OCI-LY1 (cell line): ENCODE data around the gene PFDN6.
A peak's percentile ranks its signal among the peaks of the same experiment; 100 is the strongest.

Experiments
- H2AFZ ChIP-seq: fragments of 200-600 bp; sonication (generic), shearing (Covaris generic); 2 replicates; pipeline ENCODE4 v1.6.0; 2014; ENCODE audit warnings: antibody characterized with exemption, mild to moderate bottlenecking, low read length
- H3F3A ChIP-seq: fragments of 200-600 bp; sonication (generic), shearing (Covaris generic); 2 replicates; pipeline ENCODE4 v1.6.0; 2014; ENCODE audit warnings: mild to moderate bottlenecking, antibody characterized with exemption, low read length, moderate library complexity; ENCODE audit not compliant: insufficient read depth
- H3K27ac ChIP-seq: fragments of 200-600 bp; sonication (generic); 2 replicates; pipeline ENCODE4 v1.5.1; 2014; ENCODE audit warnings: low read length, mixed run types, mild to moderate bottlenecking, low read depth; ENCODE audit not compliant: poor library complexity, severe bottlenecking
- H3K27me3 ChIP-seq: fragments of 200-600 bp; sonication (generic); 2 replicates; pipeline ENCODE4 v1.6.0; 2014; ENCODE audit warnings: antibody characterized with exemption, mild to moderate bottlenecking, low read length, moderate library complexity; ENCODE audit not compliant: insufficient read depth
- H3K36me3 ChIP-seq: fragments of 200-600 bp; sonication (generic); 2 replicates; pipeline ENCODE4 v1.6.1; 2014; ENCODE audit warnings: mild to moderate bottlenecking, antibody characterized with exemption, low read length, moderate library complexity, mixed read lengths; ENCODE audit not compliant: insufficient read depth
- H3K4me1 ChIP-seq: fragments of 200-600 bp; sonication (generic); 2 replicates; pipeline ENCODE4 v1.5.1; 2014; ENCODE audit warnings: mild to moderate bottlenecking, low read length, moderate library complexity; ENCODE audit not compliant: insufficient read depth, severe bottlenecking
- H3K4me2 ChIP-seq: fragments of 200-600 bp; sonication (generic), shearing (Covaris generic); 2 replicates; pipeline ENCODE4 v1.6.1; 2014; ENCODE audit warnings: low read length
- H3K4me3 ChIP-seq: fragments of 200-600 bp; sonication (generic); 2 replicates; pipeline ENCODE4 v1.5.1; 2014; ENCODE audit warnings: low read length, low read depth, mild to moderate bottlenecking, mixed read lengths; ENCODE audit not compliant: poor library complexity, severe bottlenecking
- H3K79me2 ChIP-seq: fragments of 200-600 bp; shearing (Covaris generic); 2 replicates; pipeline ENCODE4 v1.6.1; 2016; ENCODE audit warnings: mixed run types, low read length, mixed read lengths; ENCODE audit not compliant: insufficient read depth
- H3K9ac ChIP-seq: fragments of 200-600 bp; sonication (generic), shearing (Covaris generic); 2 replicates; pipeline ENCODE4 v1.6.1; 2014; ENCODE audit warnings: mild to moderate bottlenecking, low read length, mixed read lengths
- H3K9me2 ChIP-seq: fragments of 200-600 bp; sonication (generic), shearing (Covaris generic); 2 replicates; pipeline ENCODE4 v1.6.1; 2014; ENCODE audit warnings: low read depth, mild to moderate bottlenecking, low read length, mixed read lengths
- H3K9me3 ChIP-seq: fragments of 200-600 bp; shearing (Covaris generic); 2 replicates; pipeline ENCODE4 v1.6.1; 2014; ENCODE audit warnings: low read length, mixed read lengths
- H4K20me1 ChIP-seq: fragments of 200-600 bp; sonication (generic), shearing (Covaris generic); 2 replicates; pipeline ENCODE4 v1.6.0; 2016; ENCODE audit warnings: mild to moderate bottlenecking, low read length; ENCODE audit not compliant: insufficient read depth
- EZH2 ChIP-seq: fragments of 200-600 bp; sonication (generic), shearing (Covaris generic); IDR thresholded peaks from 2 replicates; pipeline ENCODE4 v1.8.0; 2017; ENCODE audit warnings: borderline replicate concordance, mixed run types, mild to moderate bottlenecking, antibody characterized with exemption, low read length, moderate library complexity, mixed read lengths
- TF ChIP-seq, protein P1 (sequence below): fragments of 200-600 bp; sonication (generic), shearing (Covaris generic); IDR thresholded peaks from 2 replicates; pipeline ENCODE4 v1.5.1; 2017; ENCODE audit warnings: mild to moderate bottlenecking, antibody characterized with exemption, low read length, moderate library complexity, mixed read lengths

Gene PFDN6

DNA sequence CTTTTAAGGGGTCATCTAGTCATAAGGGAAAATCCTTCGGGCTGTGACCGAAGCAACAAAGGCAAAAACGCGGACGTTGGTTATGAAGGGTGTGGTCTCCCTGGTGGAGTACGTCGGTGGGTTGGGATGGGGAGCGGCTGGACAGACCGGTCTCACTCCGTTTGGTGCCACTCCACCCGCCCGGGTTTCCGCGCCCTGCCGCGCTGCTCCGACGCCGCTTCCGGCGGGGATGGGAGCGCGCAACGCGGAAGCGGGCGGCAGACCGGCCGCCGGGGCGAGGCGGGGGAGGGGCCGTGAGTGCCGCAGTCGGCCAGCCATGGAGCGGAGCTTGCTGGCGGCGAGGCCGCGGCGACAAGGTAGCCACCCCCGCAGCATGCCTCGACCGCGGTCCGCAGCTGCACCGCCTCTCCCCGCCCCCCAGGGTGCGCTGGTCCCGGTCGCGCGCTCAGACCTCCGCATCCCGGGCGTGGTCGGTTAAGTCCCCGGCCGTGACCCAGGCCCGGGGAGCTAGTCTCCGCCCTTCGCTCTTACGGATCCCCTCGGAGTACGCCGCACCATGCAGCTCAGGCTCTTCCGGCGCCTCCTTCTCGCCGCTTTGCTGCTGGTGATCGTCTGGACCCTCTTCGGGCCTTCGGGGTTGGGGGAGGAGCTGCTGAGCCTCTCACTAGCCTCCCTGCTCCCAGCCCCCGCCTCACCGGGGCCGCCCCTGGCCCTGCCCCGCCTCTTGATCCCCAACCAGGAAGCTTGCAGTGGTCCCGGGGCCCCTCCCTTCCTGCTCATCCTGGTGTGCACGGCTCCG is 12.3 kb upstream of the PFDN6 start, which contains the start of gene B3GALT4:
Gene B3GALT4 (plus strand): TSS at position 260 of the 799 bp plus-strand sequence. CDS start 297 bp downstream, at position 557.
- Histone ChIP-seq H3K27me3 (no peaks in the 10 kb centered on the region), H3K4me3 (peak within 1 kb of the TSS; percentile 93), H2AFZ (no peak within 1 kb of the TSS), H3K27ac (peak within 1 kb of the TSS; percentile 87), H3K9me3 (no peaks in the 10 kb centered on the region), H3K79me2 (peaks cover 30% of the 10 kb centered on the region), H4K20me1 (no peaks in the 10 kb centered on the region), H3K9me2 (no peaks in the 10 kb centered on the region), H3K36me3 (peaks cover 78% of the 10 kb centered on the region), H3K4me1 (peaks cover 56% of the 10 kb centered on the region), H3K9ac (peak within 1 kb of the TSS; percentile 98), H3K4me2 (peak within 1 kb of the TSS; percentile 97), H3F3A (peaks cover 8% of the 10 kb centered on the region; the same call in 1 of the 2 replicates)
- TF ChIP-seq, protein P1, sequence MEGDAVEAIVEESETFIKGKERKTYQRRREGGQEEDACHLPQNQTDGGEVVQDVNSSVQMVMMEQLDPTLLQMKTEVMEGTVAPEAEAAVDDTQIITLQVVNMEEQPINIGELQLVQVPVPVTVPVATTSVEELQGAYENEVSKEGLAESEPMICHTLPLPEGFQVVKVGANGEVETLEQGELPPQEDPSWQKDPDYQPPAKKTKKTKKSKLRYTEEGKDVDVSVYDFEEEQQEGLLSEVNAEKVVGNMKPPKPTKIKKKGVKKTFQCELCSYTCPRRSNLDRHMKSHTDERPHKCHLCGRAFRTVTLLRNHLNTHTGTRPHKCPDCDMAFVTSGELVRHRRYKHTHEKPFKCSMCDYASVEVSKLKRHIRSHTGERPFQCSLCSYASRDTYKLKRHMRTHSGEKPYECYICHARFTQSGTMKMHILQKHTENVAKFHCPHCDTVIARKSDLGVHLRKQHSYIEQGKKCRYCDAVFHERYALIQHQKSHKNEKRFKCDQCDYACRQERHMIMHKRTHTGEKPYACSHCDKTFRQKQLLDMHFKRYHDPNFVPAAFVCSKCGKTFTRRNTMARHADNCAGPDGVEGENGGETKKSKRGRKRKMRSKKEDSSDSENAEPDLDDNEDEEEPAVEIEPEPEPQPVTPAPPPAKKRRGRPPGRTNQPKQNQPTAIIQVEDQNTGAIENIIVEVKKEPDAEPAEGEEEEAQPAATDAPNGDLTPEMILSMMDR: peak; percentile 43; the same call in 1 of the 2 replicates
- no peak for TF ChIP-seq EZH2

DNA sequence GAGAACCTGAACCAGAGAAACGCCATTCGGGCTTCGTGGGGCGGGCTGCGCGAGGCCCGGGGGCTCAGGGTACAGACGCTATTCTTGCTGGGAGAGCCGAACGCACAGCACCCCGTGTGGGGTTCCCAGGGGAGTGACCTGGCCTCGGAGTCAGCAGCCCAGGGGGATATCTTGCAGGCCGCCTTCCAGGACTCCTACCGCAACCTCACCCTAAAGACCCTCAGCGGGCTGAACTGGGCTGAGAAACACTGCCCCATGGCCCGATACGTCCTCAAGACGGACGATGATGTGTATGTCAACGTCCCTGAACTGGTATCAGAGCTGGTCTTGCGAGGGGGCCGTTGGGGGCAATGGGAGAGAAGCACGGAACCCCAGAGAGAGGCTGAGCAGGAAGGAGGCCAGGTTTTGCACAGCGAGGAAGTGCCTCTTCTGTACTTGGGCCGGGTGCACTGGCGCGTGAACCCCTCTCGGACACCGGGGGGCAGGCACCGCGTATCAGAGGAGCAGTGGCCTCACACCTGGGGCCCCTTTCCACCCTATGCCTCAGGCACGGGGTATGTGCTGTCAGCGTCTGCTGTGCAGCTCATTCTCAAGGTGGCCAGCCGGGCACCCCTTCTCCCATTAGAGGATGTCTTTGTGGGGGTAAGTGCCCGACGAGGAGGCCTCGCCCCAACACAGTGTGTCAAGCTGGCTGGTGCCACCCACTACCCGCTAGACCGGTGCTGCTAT is 11.6 kb upstream of the PFDN6 start:
- no peak for TF ChIP-seq EZH2
- TF ChIP-seq, protein P1: no peak
- H3K4me1 ChIP-seq: peaks cover 54% of the 10 kb centered on the region
- peak overlapping the region; percentile 87 for H3K27ac ChIP-seq
- peaks cover 6% of the 10 kb centered on the region; the same call in 1 of the 2 replicates for H3F3A ChIP-seq
- no peaks in the 10 kb centered on the region for H3K27me3 ChIP-seq
- peak overlapping the region; percentile 97 for H3K4me2 ChIP-seq
- no peaks in the 10 kb centered on the region for H3K9me2 ChIP-seq
- no peak overlapping the region for H2AFZ ChIP-seq
- H3K4me3 ChIP-seq: peak overlapping the region; percentile 93
- no peaks in the 10 kb centered on the region for H3K9me3 ChIP-seq
- no peaks in the 10 kb centered on the region for H4K20me1 ChIP-seq
- peaks cover 75% of the 10 kb centered on the region for H3K36me3 ChIP-seq
- peak overlapping the region; percentile 98 for H3K9ac ChIP-seq
- peaks cover 22% of the 10 kb centered on the region for H3K79me2 ChIP-seq

DNA sequence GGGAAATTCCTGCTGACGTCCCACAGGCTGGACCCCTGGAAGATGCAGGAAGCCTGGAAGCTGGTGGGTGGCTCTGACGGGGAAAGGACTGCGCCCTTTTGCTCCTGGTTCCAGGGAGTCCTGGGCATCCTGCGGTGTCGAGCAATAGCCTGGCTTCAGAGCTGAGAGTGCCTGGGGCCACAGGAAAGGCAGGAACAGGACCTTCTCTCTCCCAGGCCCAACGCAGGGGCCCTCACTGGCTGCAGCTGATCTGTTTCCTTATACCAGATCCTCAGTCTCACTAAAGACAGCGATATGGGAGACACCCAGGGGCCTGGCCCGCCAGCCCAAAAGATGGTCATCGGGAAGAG is 11.0 kb upstream of the PFDN6 start:
- H3K27ac ChIP-seq: peak overlapping the region; percentile 87
- no peak overlapping the region for H3K4me3 ChIP-seq

More for the DNA sequence above, 11.0 kb upstream of the PFDN6 start:
- H3K9me3 ChIP-seq: no peaks in the 10 kb centered on the region
- H3K4me1 ChIP-seq: peaks cover 48% of the 10 kb centered on the region
- H3K4me2 ChIP-seq: peak overlapping the region; percentile 97; the same call in 1 of the 2 replicates
- no peaks in the 10 kb centered on the region for H4K20me1 ChIP-seq
- H3K36me3 ChIP-seq: peaks cover 74% of the 10 kb centered on the region
- no peak for TF ChIP-seq EZH2
- TF ChIP-seq, protein P1: no peak
- H3K9ac ChIP-seq: no peak overlapping the region; the same call in 1 of the 2 replicates
- peaks cover 17% of the 10 kb centered on the region for H3K79me2 ChIP-seq
- H2AFZ ChIP-seq: no peak overlapping the region
- peaks cover 4% of the 10 kb centered on the region; the same call in 1 of the 2 replicates for H3F3A ChIP-seq
- H3K9me2 ChIP-seq: no peaks in the 10 kb centered on the region
- no peaks in the 10 kb centered on the region for H3K27me3 ChIP-seq
